ES-I3 (cell line): ENCODE data around the gene DNM2.
A peak's percentile ranks its signal among the peaks of the same experiment; 100 is the strongest.

ENCODE experiments used
- H3K36me3 ChIP-seq: 2 replicates; pipeline ENCODE4 v1.6.1; 2013; ENCODE audit warnings: mild to moderate bottlenecking, low read length, control low read depth, moderate library complexity; ENCODE audit not compliant: insufficient read depth
- H3K4me1 ChIP-seq: 2 replicates; pipeline ENCODE4 v1.6.1; 2013; ENCODE audit warnings: mild to moderate bottlenecking, control low read depth, low read length; ENCODE audit not compliant: insufficient read depth
- H3K9ac ChIP-seq: 2 replicates; pipeline ENCODE4 v1.6.1; 2013; ENCODE audit warnings: low read depth, mild to moderate bottlenecking, low read length, moderate library complexity
- H3K9me3 ChIP-seq: 2 replicates; pipeline ENCODE4 v1.6.1; 2013; ENCODE audit warnings: mild to moderate bottlenecking, low read length, moderate library complexity; ENCODE audit not compliant: control insufficient read depth, insufficient read depth

DNM2 gene

DNA sequence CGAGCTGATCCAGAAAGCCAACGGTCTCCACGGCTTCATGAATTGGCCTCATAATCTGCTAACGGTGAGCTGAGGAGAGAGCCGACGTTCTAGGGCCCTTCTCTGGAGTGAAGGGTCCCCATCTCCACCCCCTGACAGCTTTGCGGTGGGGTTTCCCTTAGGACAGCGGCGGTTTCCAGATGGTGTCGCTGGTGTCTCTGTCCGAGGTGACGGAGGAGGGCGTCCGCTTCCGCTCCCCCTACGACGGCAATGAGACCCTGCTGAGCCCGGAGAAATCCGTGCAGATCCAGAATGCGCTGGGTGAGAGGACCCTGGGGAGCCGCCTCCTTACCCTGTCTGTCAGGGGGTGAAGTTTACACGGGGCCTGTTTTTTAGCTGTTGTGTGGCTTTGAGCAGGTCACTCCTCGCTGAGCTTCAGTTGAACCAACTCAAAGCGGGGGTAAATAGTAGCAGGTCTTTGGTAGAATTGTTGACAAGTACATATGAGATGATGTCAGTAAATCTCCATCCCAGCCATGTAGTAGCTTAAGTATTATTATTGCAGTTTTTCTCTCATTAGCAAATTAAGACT is 15.8 kb upstream of the DNM2 start:
- H3K4me1 ChIP-seq = no peaks in the 10 kb centered on the region

DNA sequence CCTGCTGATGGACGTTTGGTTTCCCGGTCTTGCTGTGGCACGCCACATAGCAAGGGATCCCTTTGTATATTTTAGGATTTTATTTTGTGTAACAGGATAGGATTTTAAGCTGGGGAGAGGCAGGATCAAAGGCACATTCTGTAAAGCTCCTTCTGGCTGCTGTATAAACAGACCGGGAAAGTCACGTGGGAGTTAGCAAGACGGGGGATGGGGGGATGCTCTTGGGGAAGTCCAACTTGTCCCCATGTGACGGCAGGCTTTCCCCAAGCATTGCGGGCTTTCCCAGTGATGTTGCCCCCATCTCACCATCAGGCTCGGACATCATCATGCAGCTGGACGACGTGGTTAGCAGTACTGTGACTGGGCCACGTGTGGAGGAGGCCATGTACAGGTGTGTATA is 10.9 kb upstream of the DNM2 start:
- Histone ChIP-seq H3K9me3 (no peaks in the 10 kb centered on the region), H3K36me3 (no peaks in the 10 kb centered on the region; the same call in 1 of the 2 replicates), H3K9ac (no peak overlapping the region), H3K4me1 (no peaks in the 10 kb centered on the region)

More for the DNA sequence above, 15.8 kb upstream of the DNM2 start:
- Histone ChIP-seq H3K9me3 (no peaks in the 10 kb centered on the region), H3K36me3 (no peaks in the 10 kb centered on the region), H3K9ac (peak overlapping the region; percentile 81; the same call in 1 of the 2 replicates)

DNA sequence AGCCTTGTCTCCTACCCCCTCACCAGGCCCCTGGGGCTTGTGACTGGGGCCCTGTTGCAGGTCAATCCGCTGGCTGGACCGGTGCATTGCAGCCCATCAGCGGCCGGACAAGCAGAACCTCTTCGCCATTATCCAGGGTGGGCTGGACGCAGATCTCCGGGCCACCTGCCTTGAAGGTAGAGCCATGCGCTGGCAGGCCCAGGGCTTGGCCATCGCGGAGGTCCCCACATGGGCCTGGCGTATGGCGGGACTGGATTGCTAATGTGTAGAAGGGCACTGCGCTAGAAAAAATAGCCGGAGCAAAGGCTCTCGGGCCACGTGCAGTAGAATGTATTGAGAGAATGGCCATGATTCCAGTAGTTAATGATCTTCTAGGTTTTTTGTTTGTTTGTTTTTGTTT is 10.4 kb upstream of the DNM2 start:
- Histone ChIP-seq H3K4me1 (no peaks in the 10 kb centered on the region), H3K9ac (no peak overlapping the region), H3K9me3 (no peaks in the 10 kb centered on the region), H3K36me3 (no peaks in the 10 kb centered on the region; the same call in 1 of the 2 replicates)

DNA sequence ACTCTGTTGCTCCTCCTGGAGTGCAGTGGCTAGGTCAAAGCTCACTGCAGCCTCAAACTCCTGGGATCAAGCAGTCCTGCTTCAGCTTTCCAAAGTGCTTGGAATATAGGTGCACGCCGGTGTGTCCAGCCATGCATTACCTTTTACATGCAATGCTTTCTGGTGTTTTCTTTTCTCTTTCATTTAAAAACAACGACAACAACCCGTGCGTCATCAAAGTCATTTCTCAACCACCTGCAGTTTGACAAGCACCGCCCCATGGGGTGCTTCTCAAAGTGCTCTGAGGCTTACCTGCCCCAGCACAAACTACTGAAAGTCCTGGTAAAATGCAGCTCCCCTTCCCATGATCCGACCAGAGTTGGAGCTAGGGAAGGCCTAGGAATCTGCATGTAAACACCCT is 9.6 kb upstream of the DNM2 start:
- Histone ChIP-seq H3K36me3 (no peaks in the 10 kb centered on the region; the same call in 1 of the 2 replicates), H3K9me3 (no peaks in the 10 kb centered on the region), H3K9ac (no peak overlapping the region), H3K4me1 (no peaks in the 10 kb centered on the region)

DNA sequence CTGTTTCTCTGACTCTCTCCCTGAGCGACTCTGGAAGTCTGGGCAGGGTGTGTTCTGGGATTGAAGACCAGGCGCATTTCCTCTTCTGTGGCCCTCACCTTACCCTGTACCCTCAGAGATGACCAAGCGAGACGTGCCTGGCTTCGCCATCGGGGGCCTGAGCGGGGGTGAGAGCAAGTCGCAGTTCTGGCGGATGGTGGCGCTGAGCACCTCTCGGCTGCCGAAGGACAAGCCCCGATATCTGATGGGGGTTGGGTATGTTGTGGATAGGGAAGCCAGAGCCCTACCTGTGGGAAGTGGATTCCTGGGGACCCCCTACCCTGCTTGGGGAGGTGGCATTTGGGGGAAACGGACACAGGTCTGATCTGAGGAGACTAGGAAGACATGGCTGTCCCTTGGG is 5.8 kb upstream of the DNM2 start:
- Histone ChIP-seq H3K9ac (no peak overlapping the region), H3K9me3 (no peaks in the 10 kb centered on the region), H3K36me3 (no peaks in the 10 kb centered on the region; the same call in 1 of the 2 replicates), H3K4me1 (no peaks in the 10 kb centered on the region)

DNA sequence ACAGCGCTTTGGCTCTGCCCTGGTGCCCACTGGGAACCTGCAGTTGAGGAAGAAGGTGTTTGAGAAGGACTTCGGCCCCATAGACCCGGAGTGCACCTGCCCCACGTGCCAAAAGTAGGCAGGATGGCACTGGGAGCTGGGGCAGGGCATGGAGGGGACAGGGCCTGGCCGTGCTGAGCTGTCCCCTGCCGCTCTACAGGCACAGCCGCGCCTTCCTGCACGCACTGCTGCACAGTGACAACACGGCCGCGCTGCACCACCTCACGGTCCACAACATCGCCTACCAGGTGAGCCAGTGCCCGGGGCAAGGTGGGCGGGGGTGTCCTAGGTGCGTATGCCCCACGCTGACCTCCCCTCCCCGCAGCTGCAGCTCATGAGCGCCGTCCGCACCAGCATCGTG is 5.1 kb upstream of the DNM2 start:
- no peaks in the 10 kb centered on the region for H3K4me1 ChIP-seq
- no peaks in the 10 kb centered on the region for H3K9me3 ChIP-seq
- H3K9ac ChIP-seq = no peak overlapping the region
- no peaks in the 10 kb centered on the region; the same call in 1 of the 2 replicates for H3K36me3 ChIP-seq

DNA sequence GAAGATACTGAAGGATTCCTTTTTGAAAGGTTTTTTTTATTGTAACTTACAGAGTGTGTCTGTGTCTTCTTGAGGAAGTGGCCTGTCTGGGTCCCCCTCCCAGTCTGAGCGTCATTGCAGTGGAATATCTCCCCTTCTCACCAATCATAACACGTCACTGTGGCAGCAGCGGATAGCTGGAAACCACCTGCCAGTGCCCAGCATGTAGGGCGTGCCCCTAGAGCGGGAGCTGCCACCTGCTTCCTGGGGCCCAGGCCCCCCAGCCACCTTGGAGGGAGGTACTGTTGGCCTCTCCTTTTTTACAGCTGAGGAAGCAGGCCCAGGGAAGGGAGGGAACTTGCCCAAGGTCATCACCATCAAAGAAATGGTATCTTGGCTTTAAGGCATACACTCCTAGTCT is 4.6 kb upstream of the DNM2 start:
- H3K36me3 ChIP-seq = no peaks in the 10 kb centered on the region; the same call in 1 of the 2 replicates
- no peak overlapping the region for H3K9ac ChIP-seq
- no peaks in the 10 kb centered on the region for H3K9me3 ChIP-seq
- H3K4me1 ChIP-seq = no peaks in the 10 kb centered on the region

DNA sequence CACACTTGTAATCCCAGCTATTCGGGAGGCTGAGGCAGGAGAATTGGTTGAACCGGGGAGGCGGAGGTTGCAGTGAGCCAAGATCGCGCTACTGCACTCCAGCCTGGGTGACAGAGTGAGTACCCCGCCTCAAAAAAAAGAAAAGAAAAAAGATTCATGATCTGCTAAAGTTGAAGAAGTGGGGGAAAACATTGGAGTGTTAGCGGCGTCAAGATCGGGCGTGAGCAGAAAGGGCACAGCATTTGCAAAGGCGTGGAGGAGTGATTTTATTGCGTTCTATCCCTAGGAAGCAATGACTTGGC is 874 bp upstream of the DNM2 start:
- Histone ChIP-seq H3K9me3 (no peaks in the 10 kb centered on the region), H3K9ac (peak overlapping the region; percentile 44; the same call in 1 of the 2 replicates), H3K36me3 (peaks cover 6% of the 10 kb centered on the region), H3K4me1 (0 out of 2 replicates have a peak, but pooled peaks cover 4% of the 10 kb centered on the region)

DNA sequence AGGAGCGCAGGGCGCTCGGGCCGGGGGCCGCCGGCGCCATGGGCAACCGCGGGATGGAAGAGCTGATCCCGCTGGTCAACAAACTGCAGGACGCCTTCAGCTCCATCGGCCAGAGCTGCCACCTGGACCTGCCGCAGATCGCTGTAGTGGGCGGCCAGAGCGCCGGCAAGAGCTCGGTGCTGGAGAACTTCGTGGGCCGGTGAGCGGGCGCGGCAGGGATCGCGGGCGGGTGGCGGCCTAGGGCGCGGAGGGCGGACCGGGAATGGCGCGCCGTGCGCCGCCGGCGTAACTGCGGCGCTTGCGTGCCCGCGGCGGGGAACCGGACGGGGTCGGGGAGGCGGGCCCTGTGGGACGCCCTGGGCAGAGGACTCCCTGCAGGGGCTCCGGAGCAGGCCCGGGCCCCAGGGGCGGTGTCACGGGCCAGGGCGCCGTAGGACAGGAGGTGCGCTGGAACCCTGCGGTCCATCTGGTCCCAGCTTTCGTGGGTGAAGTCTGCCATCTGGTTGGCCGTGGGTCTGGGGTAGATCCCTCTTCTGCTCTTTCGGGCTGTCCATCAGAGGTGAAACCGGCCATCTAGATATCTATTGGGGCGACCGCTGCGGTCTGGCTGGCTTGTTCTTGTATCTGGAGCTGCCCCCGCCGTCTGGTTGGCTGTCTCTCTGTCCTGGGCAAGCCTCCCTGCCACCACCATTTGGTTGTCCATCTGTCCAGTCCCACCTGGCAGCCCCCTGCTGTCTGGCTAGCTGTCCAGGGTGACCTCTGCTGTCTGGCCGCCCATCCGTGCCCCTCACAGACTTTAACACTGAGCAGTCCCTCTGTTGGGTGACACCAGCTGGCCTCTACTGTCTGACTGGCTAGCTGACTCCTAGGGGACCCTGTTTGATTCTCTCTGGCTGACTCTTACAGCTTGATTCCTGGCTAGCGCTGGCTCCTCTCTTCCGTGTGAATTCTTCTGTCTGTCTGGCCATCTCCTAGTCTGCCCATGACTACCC is 622 bp downstream of the DNM2 start:
- 0 out of 2 replicates have a peak, but pooled peaks cover 4% of the 10 kb centered on the region for H3K4me1 ChIP-seq
- H3K36me3 ChIP-seq = peaks cover 6% of the 10 kb centered on the region
- H3K9me3 ChIP-seq = no peaks in the 10 kb centered on the region
- peak overlapping the region; percentile 93 for H3K9ac ChIP-seq

DNA sequence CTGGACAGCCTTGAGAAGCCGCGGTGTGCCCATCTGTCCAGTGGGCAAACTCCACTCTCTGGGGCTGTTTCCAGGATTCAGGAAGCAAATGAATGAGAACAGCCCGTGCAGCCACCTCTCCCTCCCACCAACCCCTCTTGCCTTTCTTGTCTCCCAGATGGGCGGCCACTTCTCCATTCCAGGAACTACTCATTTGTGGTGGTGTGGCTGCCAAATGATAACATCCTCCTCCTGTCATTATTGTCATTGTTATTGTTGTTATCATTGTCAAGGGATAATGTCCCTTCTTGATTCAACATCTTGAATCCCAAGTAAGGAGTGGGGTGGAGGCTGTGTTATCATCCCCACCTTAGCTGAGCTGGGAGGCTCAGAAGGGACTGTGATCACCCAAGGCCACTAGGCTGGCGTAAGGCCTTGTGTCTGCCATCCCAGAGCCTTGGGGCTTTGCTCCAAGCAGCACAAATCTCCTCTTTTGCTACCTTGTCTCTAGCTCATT is 1.6 kb downstream of the DNM2 start:
- H3K9me3 ChIP-seq = no peaks in the 10 kb centered on the region
- peaks cover 6% of the 10 kb centered on the region for H3K36me3 ChIP-seq
- peak overlapping the region; percentile 93; the same call in 1 of the 2 replicates for H3K9ac ChIP-seq
- 0 out of 2 replicates have a peak, but pooled peaks cover 4% of the 10 kb centered on the region for H3K4me1 ChIP-seq

DNA sequence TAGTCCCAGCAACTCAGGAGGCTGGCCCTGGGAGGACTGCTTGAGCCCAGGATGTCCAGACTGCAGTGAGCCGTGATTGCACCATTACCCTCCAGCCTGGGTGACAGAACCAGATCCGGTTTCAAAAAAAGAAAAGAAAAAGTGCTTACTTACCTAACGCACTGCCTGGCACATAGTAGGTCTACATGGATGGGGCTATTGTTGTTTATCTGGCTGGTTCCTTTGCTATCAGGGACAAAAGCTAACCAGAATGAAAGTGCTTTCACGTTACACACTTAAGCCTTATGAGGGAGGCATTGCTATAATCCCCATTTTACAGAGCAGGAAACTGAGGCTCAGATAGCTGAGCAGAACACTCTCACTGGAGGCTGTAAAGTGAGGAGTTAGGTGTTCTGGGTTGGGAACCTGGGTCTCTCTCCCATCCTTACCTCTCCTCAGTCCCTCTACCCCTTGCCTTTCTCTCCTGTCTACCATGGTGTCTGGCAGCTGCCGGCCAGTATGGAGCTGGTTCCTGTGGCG is 2.8 kb downstream of the DNM2 start:
- Histone ChIP-seq H3K9ac (no peak overlapping the region), H3K36me3 (peaks cover 6% of the 10 kb centered on the region), H3K9me3 (no peaks in the 10 kb centered on the region), H3K4me1 (0 out of 2 replicates have a peak, but pooled peaks cover 4% of the 10 kb centered on the region)

DNA sequence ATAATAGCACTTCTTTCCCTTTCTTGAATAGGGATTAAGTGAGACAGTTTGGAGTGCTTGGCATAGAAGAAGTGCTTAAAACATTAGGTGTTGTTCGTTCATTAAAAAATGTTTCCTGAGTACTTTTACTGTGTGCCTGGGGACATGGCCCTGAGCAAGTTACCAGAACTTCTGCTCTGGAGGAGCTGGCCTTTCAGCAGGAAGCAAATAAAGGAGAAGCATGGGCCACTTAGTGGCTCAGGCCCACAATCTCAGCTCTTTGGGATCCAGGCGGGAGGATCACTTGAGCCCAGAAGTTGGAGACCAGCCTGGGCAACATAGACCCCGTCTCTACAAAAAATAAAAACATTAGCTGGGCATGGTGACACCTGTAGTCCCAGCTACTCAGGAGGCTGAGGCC is 5.7 kb downstream of the DNM2 start:
- Histone ChIP-seq H3K36me3 (peaks cover 6% of the 10 kb centered on the region), H3K9me3 (no peaks in the 10 kb centered on the region), H3K4me1 (0 out of 2 replicates have a peak, but pooled peaks cover 4% of the 10 kb centered on the region), H3K9ac (no peak overlapping the region)

DNA sequence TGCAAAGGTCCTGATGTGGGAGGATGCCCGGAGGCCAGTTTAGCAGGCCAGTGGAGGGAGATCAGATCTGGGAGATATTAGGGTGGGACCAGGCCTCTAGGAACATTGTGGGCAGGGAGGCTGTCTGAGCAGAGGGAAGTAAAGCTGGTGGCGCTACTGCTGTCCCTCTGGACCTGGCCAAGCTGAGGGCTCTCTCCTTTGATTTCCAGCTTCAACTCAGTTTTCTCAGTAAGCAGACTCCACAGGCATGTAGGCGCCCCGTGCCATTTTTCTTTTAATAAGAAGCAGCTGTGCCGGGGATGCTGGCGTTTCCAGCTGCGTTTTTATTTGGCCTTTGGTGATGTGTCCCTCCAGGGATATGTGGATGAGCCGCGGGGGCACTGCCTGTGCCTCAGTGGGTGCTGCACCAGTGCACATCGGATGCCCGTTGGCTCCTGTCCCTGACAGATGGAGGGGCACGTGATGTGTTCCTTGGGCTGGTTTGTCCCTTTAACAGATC is 6.7 kb downstream of the DNM2 start:
- 0 out of 2 replicates have a peak, but pooled peaks cover 2% of the 10 kb centered on the region for H3K4me1 ChIP-seq
- H3K36me3 ChIP-seq = peaks cover 6% of the 10 kb centered on the region
- no peak overlapping the region for H3K9ac ChIP-seq
- H3K9me3 ChIP-seq = no peaks in the 10 kb centered on the region

DNA sequence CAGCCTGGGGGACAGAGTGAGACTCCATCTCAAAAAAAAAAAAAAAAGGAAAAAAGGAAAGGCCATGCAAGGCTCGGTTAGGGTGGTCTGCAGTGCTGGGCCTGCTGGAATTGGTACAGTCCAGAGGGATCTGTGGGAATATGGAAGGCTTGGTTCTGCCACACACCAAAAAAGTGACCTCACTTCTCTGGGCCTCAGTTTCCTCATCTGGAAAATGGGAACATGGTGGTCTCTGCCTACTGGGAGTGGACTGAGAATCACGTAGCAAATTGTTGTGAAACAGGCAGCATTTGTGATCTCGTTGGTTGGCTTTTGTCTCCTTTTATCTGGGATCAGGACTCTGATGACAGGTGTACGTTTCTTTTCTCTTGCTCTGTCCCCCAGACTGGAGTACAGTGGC is 7.5 kb downstream of the DNM2 start:
- Histone ChIP-seq H3K9ac (no peak overlapping the region), H3K4me1 (no peaks in the 10 kb centered on the region), H3K36me3 (peaks cover 5% of the 10 kb centered on the region), H3K9me3 (no peaks in the 10 kb centered on the region)
